B cell (primary cell): ENCODE measurements around the gene SNX19. TPM values are rescaled to one million over a fixed set of nuclear protein-coding genes. Genes with fewer than 3 reads are reported as not detected.

Experiments used
- ATAC-seq: fragments of 200-7000 bp; cut with Tn5 transposase; one replicate; pipeline ENCODE4 v1.10.0; 2021; ENCODE audit warnings: low read depth, mild to moderate bottlenecking, moderate number of reproducible peaks, moderate library complexity
- CTCF ChIA-PET: fragments of 350-600 bp; sonication (Branson Sonifier 250); formaldehyde crosslinking; loops from one replicate; lab custom pipeline; 2021; ENCODE audit warnings: antibody characterized with exemption, inconsistent platforms; lab: Charles Lee
- POLR2A ChIA-PET: fragments of 350-600 bp; sonication (Branson Sonifier 250); formaldehyde crosslinking; loops from one replicate; lab custom pipeline; 2021; ENCODE audit warnings: antibody characterized with exemption; lab: Charles Lee
- DNase-seq: peaks from one replicate; pipeline ENCODE4 v3.0.0; 2013
- H2AFZ ChIP-seq: 2 replicates; pipeline ENCODE4 v1.6.1; 2012; ENCODE audit warnings: mild to moderate bottlenecking, low read depth, low read length; ENCODE audit not compliant: insufficient read depth, poor library complexity, severe bottlenecking
- H3K27ac ChIP-seq, 2 donors: 1 replicate in 1 of 2; 2 replicates in 1 of 2; pipeline ENCODE4 v1.5.1; 2012 to 2013; ENCODE audit warnings: low read length in 2 of 2, mild to moderate bottlenecking in 2 of 2, moderate library complexity in 1 of 2
- H3K27me3 ChIP-seq, 4 experiments: fragments of 200-600 bp in 1 of 4; sonication (generic) in 1 of 4; replicated peaks in 1 of 4; 1 replicate in 2 of 4; 2 replicates in 2 of 4; pipeline versions ENCODE4 v1.6.1 to v1.7.0; 2013 to 2016; ENCODE audit warnings: low read length in 3 of 4, mild to moderate bottlenecking in 2 of 4, mixed read lengths in 1 of 4, moderate library complexity in 1 of 4; ENCODE audit not compliant: insufficient read depth in 4 of 4, control insufficient read depth in 3 of 4; ENCODE audit errors: control extremely low read depth in 1 of 4
- H3K36me3 ChIP-seq, 2 experiments: replicated peaks in 1 of 2; 1 replicate in 1 of 2; 2 replicates in 1 of 2; pipeline versions ENCODE4 v1.6.1 to v1.7.1; 2013; ENCODE audit warnings: low read length in 1 of 2; ENCODE audit not compliant: insufficient read depth in 2 of 2, control insufficient read depth in 1 of 2; ENCODE audit errors: control extremely low read depth in 1 of 2, extremely low read depth in 1 of 2
- H3K4me1 ChIP-seq, 2 donors: fragments of 200-600 bp in 1 of 2; sonication (generic) in 1 of 2; 1 replicate in 1 of 2; 2 replicates in 1 of 2; pipeline versions ENCODE4 v1.5.1 to v1.6.1; 2013 to 2017; ENCODE audit warnings: low read length in 2 of 2; ENCODE audit not compliant: control insufficient read depth in 2 of 2, insufficient read depth in 2 of 2
- H3K4me2 ChIP-seq: replicated peaks from 2 replicates; pipeline ENCODE3; 2012; ENCODE audit warnings: mild to moderate bottlenecking, low read depth, low read length; ENCODE audit not compliant: poor library complexity, severe bottlenecking
- H3K4me3 ChIP-seq, 5 experiments: fragments of 200-600 bp in 1 of 5; sonication (generic) in 1 of 5; 1 replicate in 3 of 5; 2 replicates in 2 of 5; pipeline versions ENCODE4 v1.5.1 to v1.7.0; 2011 to 2016; ENCODE audit warnings: low read length in 4 of 5, mild to moderate bottlenecking in 4 of 5, low read depth in 2 of 5, control low read depth in 1 of 5, moderate library complexity in 1 of 5; ENCODE audit not compliant: insufficient read depth in 1 of 5; ENCODE audit errors: control extremely low read depth in 1 of 5, extremely low read depth in 1 of 5
- H3K79me2 ChIP-seq: fragments of 200-600 bp; sonication (generic); one replicate; pipeline ENCODE4 v1.6.0; 2016; ENCODE audit warnings: low read length; ENCODE audit not compliant: control insufficient read depth, insufficient read depth
- H3K9ac ChIP-seq: fragments of 200-600 bp; sonication (generic); 2 replicates; pipeline ENCODE4 v1.6.1; 2017; ENCODE audit warnings: mild to moderate bottlenecking, low read length, moderate library complexity
- H3K9me3 ChIP-seq, 3 donors: one replicate each; pipeline versions ENCODE4 v1.6.1 to v1.7.1; 2013; ENCODE audit warnings: low read length in 2 of 3; ENCODE audit not compliant: control insufficient read depth in 2 of 3, insufficient read depth in 1 of 3; ENCODE audit errors: control extremely low read depth in 1 of 3
- H4K20me1 ChIP-seq: 2 replicates; pipeline ENCODE4 v1.6.0; 2012; ENCODE audit warnings: mild to moderate bottlenecking, low read length; ENCODE audit not compliant: insufficient read depth, control insufficient read depth, poor library complexity, severe bottlenecking
- H3K27ac Mint-ChIP-seq: one replicate; pipeline ENCODE4 v1.8.0; 2021; ENCODE audit warnings: mixed read lengths
- H3K27me3 Mint-ChIP-seq: one replicate; pipeline ENCODE4 v1.8.0; 2021; ENCODE audit warnings: mixed read lengths
- H3K4me1 Mint-ChIP-seq: one replicate; pipeline ENCODE4 v1.8.0; 2021; ENCODE audit warnings: mixed read lengths
- H3K4me3 Mint-ChIP-seq: one replicate; pipeline ENCODE4 v1.8.0; 2021; ENCODE audit warnings: mixed read lengths
- H3K9me3 Mint-ChIP-seq: one replicate; pipeline ENCODE4 v1.8.0; 2022; ENCODE audit warnings: mixed read lengths; ENCODE audit not compliant: insufficient read depth
- EZH2 ChIP-seq: IDR thresholded peaks from 2 replicates; pipeline ENCODE4 v1.6.1; 2012; ENCODE audit warnings: borderline replicate concordance, low read depth, mild to moderate bottlenecking, moderate library complexity, low read length; ENCODE audit not compliant: insufficient read depth, poor library complexity, severe bottlenecking
- WGBS: methylation state at CpG from one replicate; pipeline ENCODE4 v1.1.5; 2013; ENCODE audit warnings: missing lambda C conversion rate; ENCODE audit not compliant: insufficient coverage; 5-methylcytosine and 5-hydroxymethylcytosine counted together
- intact Hi-C: fragments of 100-400 bp; cut with micrococcal nuclease; formaldehyde crosslinking; loops from one replicate; pipeline ENCODE4 v1.10.0; 2022
- polyA plus RNA-seq: library from polyadenylated mRNA; depleted of rRNA; stranded (reverse); fragments of >200 nt; gene quantifications from 2 replicates; pipeline ENCODE4 v1.2.3, GENCODE V29; 2012
- total RNA-seq, 2 donors: library from RNA; stranded (reverse); fragments of 120-200 nt in 1 of 2; gene quantifications; 1 replicate in 1 of 2; 2 replicates in 1 of 2; pipeline versions ENCODE4 v1.2.3 to v1.2.4, GENCODE V29; 2013 to 2022
- TF ChIP-seq, protein P1 (sequence below): fragments of 200-600 bp; IDR thresholded peaks from one replicate; pipeline ENCODE4 v1.8.0; 2022; ENCODE audit warnings: antibody characterized with exemption, mild to moderate bottlenecking

SNX19 gene
- total and polyA plus RNA-seq, 2 donors (not counting 1 experiment from before 2014, with no cell fraction given) = 24.2 to 74.0 TPM

DNA sequence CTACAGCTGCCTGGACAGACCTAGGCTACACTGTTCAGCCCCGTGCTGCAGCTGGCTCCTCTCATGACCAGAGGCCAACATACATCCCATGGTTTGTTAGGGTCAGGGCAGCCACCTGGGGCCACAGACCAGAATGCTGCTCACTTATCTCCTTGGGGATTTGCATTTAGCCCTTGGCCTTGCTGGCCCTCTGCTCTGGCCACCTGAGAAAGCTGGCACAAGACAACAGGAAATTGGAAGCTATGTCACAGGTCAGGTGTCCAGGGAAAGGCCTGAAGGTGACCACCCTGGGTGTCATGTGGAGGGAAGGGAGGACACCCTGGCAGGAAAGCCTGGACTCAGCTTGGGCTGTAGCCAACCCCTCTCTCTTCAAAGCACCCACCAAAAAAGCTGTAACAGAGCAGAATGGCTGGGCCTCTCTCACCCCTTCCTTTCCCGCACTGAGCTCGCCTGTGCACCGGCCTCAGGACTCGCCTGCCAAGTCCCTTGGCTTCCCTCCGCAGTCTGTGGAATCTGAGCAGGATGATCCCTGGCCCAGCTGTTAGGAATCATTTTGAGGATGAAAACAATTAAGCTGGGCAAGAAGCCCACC, 86.3 kb downstream of the SNX19 start:
- DNase-seq (no peak), ATAC-seq (no peak)
- no peaks in the 10 kb centered on the region for H3K36me3 ChIP-seq
- Mint-ChIP-seq H3K9me3 (no peaks in the 10 kb centered on the region), H3K4me3 (no peak overlapping the region), H3K4me1 (no peaks in the 10 kb centered on the region), H3K27me3 (peaks cover 11% of the 10 kb centered on the region), H3K27ac (no peak overlapping the region)
- no peaks in the 10 kb centered on the region for H4K20me1 ChIP-seq
- H3K9ac ChIP-seq = no peak overlapping the region
- TF ChIP-seq EZH2 = no peak
- TF ChIP-seq, protein P1, sequence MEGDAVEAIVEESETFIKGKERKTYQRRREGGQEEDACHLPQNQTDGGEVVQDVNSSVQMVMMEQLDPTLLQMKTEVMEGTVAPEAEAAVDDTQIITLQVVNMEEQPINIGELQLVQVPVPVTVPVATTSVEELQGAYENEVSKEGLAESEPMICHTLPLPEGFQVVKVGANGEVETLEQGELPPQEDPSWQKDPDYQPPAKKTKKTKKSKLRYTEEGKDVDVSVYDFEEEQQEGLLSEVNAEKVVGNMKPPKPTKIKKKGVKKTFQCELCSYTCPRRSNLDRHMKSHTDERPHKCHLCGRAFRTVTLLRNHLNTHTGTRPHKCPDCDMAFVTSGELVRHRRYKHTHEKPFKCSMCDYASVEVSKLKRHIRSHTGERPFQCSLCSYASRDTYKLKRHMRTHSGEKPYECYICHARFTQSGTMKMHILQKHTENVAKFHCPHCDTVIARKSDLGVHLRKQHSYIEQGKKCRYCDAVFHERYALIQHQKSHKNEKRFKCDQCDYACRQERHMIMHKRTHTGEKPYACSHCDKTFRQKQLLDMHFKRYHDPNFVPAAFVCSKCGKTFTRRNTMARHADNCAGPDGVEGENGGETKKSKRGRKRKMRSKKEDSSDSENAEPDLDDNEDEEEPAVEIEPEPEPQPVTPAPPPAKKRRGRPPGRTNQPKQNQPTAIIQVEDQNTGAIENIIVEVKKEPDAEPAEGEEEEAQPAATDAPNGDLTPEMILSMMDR = no peak
- H3K9me3 ChIP-seq = peaks cover 0 to 3% (median 0%) of the 10 kb centered on the region in 3 donors
- H2AFZ ChIP-seq = no peak overlapping the region
- no peak overlapping the region for H3K4me3 ChIP-seq
- no peaks in the 10 kb centered on the region for H3K4me1 ChIP-seq
- 63% methylated on average over 1 of the region's 6 CpGs for WGBS
- peaks cover 0 to 5% (median 0%) of the 10 kb centered on the region in 4 experiments for H3K27me3 ChIP-seq
- POLR2A ChIA-PET = no interaction called here
- CTCF ChIA-PET = interaction anchor here (1.5 kb wide), 1 partner anchor 32 kb away, joined by 3 read pairs; no protein-coding TSS in a partner anchor
- H3K79me2 ChIP-seq = no peaks in the 10 kb centered on the region
- no peak overlapping the region for H3K4me2 ChIP-seq
- H3K27ac ChIP-seq = no peak overlapping the region
- intact Hi-C loops = no loop called here

DNA sequence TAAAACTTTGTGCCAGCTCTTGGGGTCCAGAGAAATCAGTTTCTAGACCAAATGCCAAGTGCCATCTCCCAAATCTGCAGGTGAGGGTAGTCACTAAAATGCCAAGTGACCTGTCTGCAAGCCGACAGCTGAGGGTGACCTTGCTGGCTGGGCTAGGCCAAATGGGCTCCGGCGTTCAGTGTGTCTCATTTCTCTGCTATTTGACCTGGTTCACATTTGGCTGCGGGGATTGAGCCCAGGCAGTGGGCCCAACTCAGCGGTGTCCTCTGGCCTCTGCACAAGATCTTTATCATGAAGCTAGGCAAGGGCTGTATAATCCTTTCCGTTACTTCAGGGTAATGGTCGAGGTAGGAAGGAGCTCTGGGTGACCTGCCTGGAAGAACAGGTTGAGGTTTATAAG, 87.5 kb downstream of the SNX19 start:
- Histone ChIP-seq H3K4me3 (no peak overlapping the region), H3K79me2 (no peaks in the 10 kb centered on the region), H3K9ac (no peak overlapping the region), H3K36me3 (no peaks in the 10 kb centered on the region), H3K27ac (no peak overlapping the region), H3K9me3 (peaks cover 0 to 3% (median 0%) of the 10 kb centered on the region in 3 donors), H3K4me2 (no peak overlapping the region), H3K27me3 (peaks cover 0 to 5% (median 0%) of the 10 kb centered on the region in 4 experiments), H4K20me1 (no peaks in the 10 kb centered on the region), H3K4me1 (no peaks in the 10 kb centered on the region), H2AFZ (no peak overlapping the region)
- H3K4me3 Mint-ChIP-seq = no peak overlapping the region
- ChIA-PET CTCF (no interaction called here), POLR2A (no interaction called here)
- intact Hi-C loops = no loop called here
- no peak overlapping the region for H3K27ac Mint-ChIP-seq
- no peak for DNase-seq
- no peaks in the 10 kb centered on the region for H3K9me3 Mint-ChIP-seq
- peaks cover 11% of the 10 kb centered on the region for H3K27me3 Mint-ChIP-seq
- TF ChIP-seq, protein P1 = no peak
- no peak for TF ChIP-seq EZH2
- 95% methylated on average over 7 of the region's 7 CpGs for WGBS
- H3K4me1 Mint-ChIP-seq = no peaks in the 10 kb centered on the region
- no peak for ATAC-seq
